ENCODE measurements around the gene HSFX4. TPM values are rescaled to one million over a fixed set of nuclear protein-coding genes. Genes with fewer than 3 reads are reported as not detected.
"Not testable (repeated sequence)": the region's sequence is repeated elsewhere in the genome, so short reads cannot be mapped to it uniquely, and the experiment has no call there.

Gene HSFX4
- total and polyA plus RNA-seq, 2 experiments from 2014 or later, result not detected

GRCh38 chrX:149933547-149933946 is 4.2 kb downstream of the HSFX4 start:
- H3K79me2 ChIP-seq (replicated peaks; ENCODE audit: insufficient read depth); H3K9me3 Mint-ChIP-seq; H3K27ac Mint-ChIP-seq; H3K4me1 ChIP-seq (ENCODE audit: insufficient read depth); H3F3A ChIP-seq (replicated peaks; ENCODE audit: low read depth); H3K27me3 ChIP-seq (ENCODE audit: insufficient read depth); H3K4me1 Mint-ChIP-seq; H3K9me2 ChIP-seq (ENCODE audit: insufficient read depth); H3K4me3 ChIP-seq; H3K4me3 Mint-ChIP-seq; H3K27ac ChIP-seq (ENCODE audit: low read depth); H3K36me3 Mint-ChIP-seq (ENCODE audit: low read depth); H3K27me3 Mint-ChIP-seq (ENCODE audit: insufficient read depth, low read depth, poor library complexity); H3K4me2 ChIP-seq; DNase-seq (ENCODE audit: low spot score); H4K20me1 ChIP-seq (replicated peaks; ENCODE audit: insufficient read depth); H3K36me3 ChIP-seq (ENCODE audit: insufficient read depth); H2AFZ ChIP-seq: not testable (repeated sequence)
- ATAC-seq, result peak; percentile 22
- peak in 1 of 2 experiments; percentile 40; a peak in 2 of 4 replicates for TF ChIP-seq CTCF (conservative IDR thresholded peaks at IDR 0.05; ENCODE audit: low read depth in 2 of 2)

GRCh38 chrX:149937328-149937727 is 8.0 kb downstream of the HSFX4 start:
- not testable (repeated sequence) for H3F3A ChIP-seq (replicated peaks; ENCODE audit: low read depth)
- peak overlapping the region; percentile 56; the same call in 1 of the 2 replicates for H3K27ac Mint-ChIP-seq
- peak overlapping the region; percentile 78 for H3K4me2 ChIP-seq

GRCh38 chrX:149937871-149938426 is 8.6 kb downstream of the HSFX4 start:
- Mint-ChIP-seq H3K27me3 (ENCODE audit: insufficient read depth, low read depth, poor library complexity) (peaks cover 6% of the 10 kb centered on the region), H3K4me3 (peak overlapping the region; percentile 86), H3K36me3 (ENCODE audit: low read depth) (peaks cover 5% of the 10 kb centered on the region; the same call in 1 of the 3 replicates), H3K4me1 (no peaks in the 10 kb centered on the region), H3K9me3 (no peaks in the 10 kb centered on the region), H3K27ac (peak overlapping the region; percentile 56; the same call in 1 of the 2 replicates)
- peak; percentile 20 for DNase-seq (ENCODE audit: low spot score)
- no peaks in the 10 kb centered on the region for H3K4me1 ChIP-seq (ENCODE audit: insufficient read depth)
- H3K27me3 ChIP-seq (ENCODE audit: insufficient read depth), result no peaks in the 10 kb centered on the region
- no peaks in the 10 kb centered on the region for H3F3A ChIP-seq (replicated peaks; ENCODE audit: low read depth)
- H3K4me2 ChIP-seq, result peak overlapping the region; percentile 78
- peak overlapping the region; percentile 69; the same call in 1 of the 2 replicates for H3K27ac ChIP-seq (ENCODE audit: low read depth)
- H3K79me2 ChIP-seq (replicated peaks; ENCODE audit: insufficient read depth), result peaks cover 7% of the 10 kb centered on the region
- no peaks in the 10 kb centered on the region for H4K20me1 ChIP-seq (replicated peaks; ENCODE audit: insufficient read depth)
- no peak for ATAC-seq
- H2AFZ ChIP-seq, result no peak overlapping the region
- H3K9me2 ChIP-seq (ENCODE audit: insufficient read depth), result no peaks in the 10 kb centered on the region
- no peaks in the 10 kb centered on the region for H3K36me3 ChIP-seq (ENCODE audit: insufficient read depth)
- peak overlapping the region; percentile 68 for H3K4me3 ChIP-seq
- no peak for TF ChIP-seq EZH2 (IDR thresholded peaks at IDR 0.05; ENCODE audit: low read depth, unreplicated experiment)
- TF ChIP-seq ZNF331 (CRISPR knock-in tag; IDR thresholded peaks at IDR 0.05; ENCODE audit: low read depth), result no peak
- TF ChIP-seq STAT1 (IDR thresholded peaks at IDR 0.05; ENCODE audit: unreplicated experiment), result no peak
- TF ChIP-seq REST (IDR thresholded peaks at IDR 0.05; ENCODE audit: unreplicated experiment), result no peak
- no peak for TF ChIP-seq CREB1 (CRISPR knock-in tag; IDR thresholded peaks at IDR 0.05; ENCODE audit: low read depth)
- no peak for TF ChIP-seq ETS1 (IDR thresholded peaks at IDR 0.05)
- TF ChIP-seq CTCF (conservative IDR thresholded peaks at IDR 0.05; ENCODE audit: low read depth in 2 of 2), result no peak
- no peak for TF ChIP-seq POLR2AphosphoS5 (IDR thresholded peaks at IDR 0.05; ENCODE audit: low read depth)

More at GRCh38 chrX:149937328-149937727, 8.0 kb downstream of the HSFX4 start:
- H3K4me1 ChIP-seq (ENCODE audit: insufficient read depth); H3K4me1 Mint-ChIP-seq; ATAC-seq; H4K20me1 ChIP-seq (replicated peaks; ENCODE audit: insufficient read depth); H3K36me3 ChIP-seq (ENCODE audit: insufficient read depth); H3K36me3 Mint-ChIP-seq (ENCODE audit: low read depth); DNase-seq (ENCODE audit: low spot score); H2AFZ ChIP-seq; H3K27me3 Mint-ChIP-seq (ENCODE audit: insufficient read depth, low read depth, poor library complexity); H3K27ac ChIP-seq (ENCODE audit: low read depth); H3K9me3 Mint-ChIP-seq; H3K9me2 ChIP-seq (ENCODE audit: insufficient read depth); H3K79me2 ChIP-seq (replicated peaks; ENCODE audit: insufficient read depth); H3K27me3 ChIP-seq (ENCODE audit: insufficient read depth): not testable (repeated sequence)
- H3K4me3 Mint-ChIP-seq, result peak overlapping the region; percentile 86
- H3K4me3 ChIP-seq, result peak overlapping the region; percentile 68
